Stomach (tissue), 9 donors: ENCODE results near the gene RNF141. TPM values are rescaled to one million over a fixed set of nuclear protein-coding genes. Genes with fewer than 3 reads are reported as not detected.

Experiments
- DNase-seq, 2 donors: peaks; one replicate each; pipeline versions ENCODE4 v3.0.0 to v3.0.0-alpha.2; 2013 to 2019
- H3K27ac ChIP-seq, 5 donors: fragments of 200-600 bp in 4 of 5; sonication (generic) in 4 of 5; one replicate each; pipeline ENCODE4 v1.5.1; 2013 to 2019; ENCODE audit warnings: mild to moderate bottlenecking in 1 of 5, moderate library complexity in 1 of 5
- H3K27me3 ChIP-seq, 3 donors: fragments of 200-600 bp; sonication (generic); one replicate each; pipeline ENCODE4 v1.5.1; 2017 to 2019; ENCODE audit warnings: mixed run types in 1 of 3
- H3K36me3 ChIP-seq, 4 donors: fragments of 200-600 bp; sonication (generic); 1 replicate in 3 of 4; 2 replicates in 1 of 4; pipeline ENCODE4 v1.5.1; 2016 to 2019
- H3K4me1 ChIP-seq, 4 donors: fragments of 200-600 bp; sonication (generic); one replicate each; pipeline ENCODE4 v1.5.1; 2016 to 2019
- H3K4me3 ChIP-seq, 4 donors: fragments of 200-600 bp; sonication (generic) in 3 of 4; one replicate each; pipeline ENCODE4 v1.5.1; 2016 to 2019; ENCODE audit warnings: mild to moderate bottlenecking in 1 of 4
- H3K9me3 ChIP-seq, 4 donors: fragments of 200-600 bp; sonication (generic); one replicate each; pipeline ENCODE4 v1.5.1; 2016 to 2019
- EP300 ChIP-seq: sonication (generic); formaldehyde crosslinking; IDR thresholded peaks from one replicate; pipeline ENCODE4 v1.6.1; 2017; ENCODE audit warnings: antibody characterized with exemption
- POLR2A ChIP-seq, 4 donors: fragments of 450-650 bp; IDR thresholded peaks; one replicate each; pipeline ENCODE4 v1.6.1; 2016; ENCODE audit warnings: antibody characterized with exemption in 4 of 4, control low read depth in 2 of 4, mild to moderate bottlenecking in 1 of 4, moderate library complexity in 1 of 4
- POLR2AphosphoS5 ChIP-seq, 3 donors: sonication (generic); formaldehyde crosslinking; IDR thresholded peaks; one replicate each; pipeline ENCODE4 v1.6.1; 2016; ENCODE audit warnings: antibody characterized with exemption in 3 of 3
- WGBS, 5 donors: extraction: QIAGEN DNeasy Blood & Tissue Kit in 3 of 5; methylation state at CpG; one replicate each; pipeline versions ENCODE4 v1.1.5 to v1.1.7; 2013 to 2018; 5-methylcytosine and 5-hydroxymethylcytosine counted together
- intact Hi-C: fragments of 100-400 bp; cut with DNase I; formaldehyde crosslinking; loops from one replicate; pipeline ENCODE4 v1.15.1; 2023; ENCODE audit warnings: low total_unique reads
- polyA plus RNA-seq, 3 donors: library from polyadenylated mRNA; stranded (reverse); fragments of 200-250 nt; gene quantifications; one replicate each; pipeline ENCODE4 v1.2.3, GENCODE V29; 2013
- total RNA-seq, 5 donors: library from RNA; depleted of rRNA; stranded (reverse); fragments of >200 nt; gene quantifications; one replicate each; pipeline versions ENCODE4 v1.1.0 to v1.2.3, GENCODE V29; 2014 to 2016
- TF ChIP-seq, protein P1 (sequence below), 7 experiments: fragments of 450-650 bp in 4 of 7; fragments of 200-600 bp in 3 of 7; sonication (generic) in 3 of 7; IDR thresholded peaks; one replicate each; pipeline ENCODE4 v1.5.1; 2016 to 2019; ENCODE audit warnings: antibody characterized with exemption in 7 of 7, control low read depth in 2 of 7, mild to moderate bottlenecking in 1 of 7
- donor health status: healthy with polysubstance abuse.
- donor health status: Bipolar disorder and iron deficiency.
- donor health status: healthy.

Gene RNF141
- total and polyA plus RNA-seq, 8 donors = 6.4 to 71.2 (median 19.1) TPM

DNA sequence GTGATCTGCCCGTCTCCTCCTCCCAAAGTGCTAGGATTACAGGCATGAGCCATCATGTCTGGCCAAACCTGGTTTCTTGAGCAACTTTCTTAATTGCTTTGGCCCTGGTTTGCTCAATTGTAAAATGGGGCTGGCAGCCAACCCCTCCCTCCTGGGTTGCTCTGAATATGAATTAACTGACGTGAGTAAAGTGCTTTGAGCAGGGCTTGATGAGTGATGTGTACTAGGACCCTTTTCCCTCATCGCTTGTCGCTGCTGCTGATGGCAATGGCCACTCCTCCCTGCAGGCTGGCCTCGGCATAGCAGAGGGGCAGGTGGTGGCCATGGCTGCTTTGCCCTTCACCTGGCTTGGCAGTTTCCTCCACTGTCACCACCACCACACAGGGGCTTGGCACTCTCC lies 41.5 kb downstream of the RNF141 start:
- intact Hi-C loops = no loop called here
- Histone ChIP-seq H3K27me3 (no peaks in the 10 kb centered on the region), H3K36me3 (peaks cover 16 to 94% (median 88%) of the 10 kb centered on the region in 4 donors), H3K4me3 (no peak overlapping the region), H3K4me1 (peaks cover 0 to 2% (median 0%) of the 10 kb centered on the region in 4 donors), H3K27ac (no peak overlapping the region), H3K9me3 (no peaks in the 10 kb centered on the region)
- WGBS, 5 donors = 87 to 96% (median 93%) methylated on average over 3 to 5 of the region's 5 CpGs
- DNase-seq = no peak
- TF ChIP-seq POLR2AphosphoS5 (IDR thresholded peaks at IDR 0.05) = no peak
- TF ChIP-seq, protein P1, sequence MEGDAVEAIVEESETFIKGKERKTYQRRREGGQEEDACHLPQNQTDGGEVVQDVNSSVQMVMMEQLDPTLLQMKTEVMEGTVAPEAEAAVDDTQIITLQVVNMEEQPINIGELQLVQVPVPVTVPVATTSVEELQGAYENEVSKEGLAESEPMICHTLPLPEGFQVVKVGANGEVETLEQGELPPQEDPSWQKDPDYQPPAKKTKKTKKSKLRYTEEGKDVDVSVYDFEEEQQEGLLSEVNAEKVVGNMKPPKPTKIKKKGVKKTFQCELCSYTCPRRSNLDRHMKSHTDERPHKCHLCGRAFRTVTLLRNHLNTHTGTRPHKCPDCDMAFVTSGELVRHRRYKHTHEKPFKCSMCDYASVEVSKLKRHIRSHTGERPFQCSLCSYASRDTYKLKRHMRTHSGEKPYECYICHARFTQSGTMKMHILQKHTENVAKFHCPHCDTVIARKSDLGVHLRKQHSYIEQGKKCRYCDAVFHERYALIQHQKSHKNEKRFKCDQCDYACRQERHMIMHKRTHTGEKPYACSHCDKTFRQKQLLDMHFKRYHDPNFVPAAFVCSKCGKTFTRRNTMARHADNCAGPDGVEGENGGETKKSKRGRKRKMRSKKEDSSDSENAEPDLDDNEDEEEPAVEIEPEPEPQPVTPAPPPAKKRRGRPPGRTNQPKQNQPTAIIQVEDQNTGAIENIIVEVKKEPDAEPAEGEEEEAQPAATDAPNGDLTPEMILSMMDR (IDR thresholded peaks at IDR 0.05) = no peak

DNA sequence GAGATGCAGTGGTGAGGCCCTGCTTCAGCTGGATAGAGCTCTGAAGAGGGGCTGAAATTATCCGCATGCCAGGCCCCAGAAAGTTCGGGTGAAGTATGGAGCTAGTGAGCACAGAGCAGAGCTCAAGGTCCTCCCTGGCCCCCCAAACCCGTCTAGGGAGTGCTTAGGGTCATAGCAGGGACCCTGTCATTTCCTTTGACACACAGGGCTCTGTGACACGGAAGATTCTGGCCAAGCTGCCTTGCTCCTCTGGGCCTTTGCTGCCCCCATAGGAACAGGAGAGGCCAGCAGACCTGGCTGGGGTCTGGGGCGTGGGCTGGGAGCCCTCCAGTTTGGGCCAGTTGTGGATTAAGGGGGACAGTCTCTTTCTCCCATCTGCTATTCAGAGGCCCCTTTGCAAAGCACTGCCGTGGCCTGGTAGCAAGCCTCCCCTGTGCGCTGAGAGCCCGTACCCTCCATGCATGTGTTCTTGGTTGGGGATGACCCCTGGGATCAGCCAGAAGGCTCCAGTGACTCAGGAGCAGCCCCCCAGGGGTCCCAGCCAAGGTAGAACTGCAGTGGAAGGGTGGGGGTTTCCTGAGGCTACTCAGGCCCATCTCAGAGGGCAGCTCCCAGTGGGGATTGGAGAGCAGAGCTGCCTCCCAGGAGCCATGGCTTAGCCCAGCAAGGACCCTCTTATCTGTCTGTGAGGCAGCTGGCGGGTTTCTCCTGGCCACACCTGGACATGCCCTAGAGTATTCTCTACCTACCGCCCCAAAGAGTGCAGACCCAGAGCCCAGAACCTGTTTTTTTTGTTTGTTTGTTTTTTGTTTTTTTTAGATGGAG lies 42.3 kb downstream of the RNF141 start:
- intact Hi-C loops = no loop called here
- WGBS, 5 donors = 83 to 92% (median 87%) methylated on average over 9 to 10 of the region's 10 CpGs
- H3K27ac ChIP-seq = no peak overlapping the region
- DNase-seq = no peak
- H3K27me3 ChIP-seq = no peaks in the 10 kb centered on the region
- H3K36me3 ChIP-seq = peaks cover 16 to 98% (median 92%) of the 10 kb centered on the region in 4 donors
- no peaks in the 10 kb centered on the region for H3K4me1 ChIP-seq
- no peak overlapping the region for H3K4me3 ChIP-seq
- TF ChIP-seq POLR2AphosphoS5 (IDR thresholded peaks at IDR 0.05) = no peak
- TF ChIP-seq, protein P1 (IDR thresholded peaks at IDR 0.05) = no peak
- TF ChIP-seq POLR2A (IDR thresholded peaks at IDR 0.05) = no peak
- no peaks in the 10 kb centered on the region for H3K9me3 ChIP-seq

DNA sequence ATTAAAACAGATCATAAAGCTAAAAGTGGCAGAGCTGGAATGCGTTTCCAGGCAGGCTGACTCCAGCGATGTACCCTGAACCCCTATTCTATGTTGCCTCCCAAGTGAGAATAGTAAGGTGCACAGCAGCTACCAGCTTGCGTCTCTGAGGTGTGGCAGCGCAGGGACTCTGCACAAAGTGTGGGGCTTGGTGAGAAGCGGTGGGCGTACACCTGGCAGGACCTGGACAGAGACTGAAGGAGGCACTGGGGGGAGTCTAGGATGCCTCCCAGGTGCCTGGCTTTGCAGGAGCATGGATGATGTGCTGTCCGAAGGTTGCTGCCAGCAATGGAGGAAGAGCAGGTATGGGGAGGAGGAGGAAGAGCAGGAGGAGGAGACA lies 43.0 kb downstream of the RNF141 start:
- no peaks in the 10 kb centered on the region for H3K4me1 ChIP-seq
- H3K4me3 ChIP-seq = no peak overlapping the region
- intact Hi-C loops = no loop called here
- no peak overlapping the region for H3K27ac ChIP-seq
- H3K27me3 ChIP-seq = no peaks in the 10 kb centered on the region
- H3K9me3 ChIP-seq = no peaks in the 10 kb centered on the region
- TF ChIP-seq POLR2A (IDR thresholded peaks at IDR 0.05) (no peak), EP300 (no peak), POLR2AphosphoS5 (IDR thresholded peaks at IDR 0.05) (no peak)
- TF ChIP-seq, protein P1 (IDR thresholded peaks at IDR 0.05) = no peak
- 90 to 97% (median 95%) methylated on average over 7 of the region's 7 CpGs for WGBS, 5 donors
- DNase-seq = no peak
- H3K36me3 ChIP-seq = peaks cover 16 to 98% (median 96%) of the 10 kb centered on the region in 4 donors

DNA sequence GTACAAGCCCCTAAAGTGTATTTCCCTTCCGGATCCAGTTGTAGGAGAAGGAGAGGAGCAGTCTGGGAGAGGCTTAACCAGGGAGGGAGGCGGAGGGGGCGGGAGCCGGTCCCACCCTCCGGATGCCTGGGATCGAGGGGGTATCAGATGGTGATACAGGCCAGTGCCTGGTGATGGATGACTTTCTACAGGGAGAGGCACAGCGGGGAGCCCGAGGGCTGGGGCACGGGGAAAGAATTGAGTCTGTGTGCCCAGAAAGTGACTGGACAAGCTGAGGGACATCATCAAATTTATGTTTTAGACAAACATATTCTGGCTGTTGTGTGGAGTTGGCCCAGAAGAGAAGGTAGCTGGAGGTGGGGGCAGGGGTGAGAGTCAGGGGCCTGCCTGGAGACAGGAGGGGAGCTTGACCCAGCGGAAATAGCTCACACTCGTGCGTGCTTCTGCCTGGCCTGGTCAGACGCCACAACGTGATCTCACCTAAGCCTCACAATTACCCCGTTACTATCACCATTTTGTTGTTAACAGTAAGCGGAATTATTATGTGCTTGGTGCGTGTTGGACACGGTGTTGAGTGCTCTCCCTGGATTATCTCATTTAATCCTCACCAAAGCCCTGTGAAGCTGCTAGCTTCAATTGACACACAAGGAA lies 43.5 kb downstream of the RNF141 start:
- H3K27ac ChIP-seq = peak overlapping the region in 1 of 5 donors; percentile 7
- 83 to 88% (median 87%) methylated on average over 18 of the region's 18 CpGs for WGBS, 5 donors
- intact Hi-C loops = no loop called here
- no peaks in the 10 kb centered on the region for H3K4me1 ChIP-seq
- no peaks in the 10 kb centered on the region for H3K27me3 ChIP-seq
- no peak for TF ChIP-seq POLR2A (IDR thresholded peaks at IDR 0.05)
- no peak for TF ChIP-seq EP300
- TF ChIP-seq, protein P1 (IDR thresholded peaks at IDR 0.05) = no peak
- no peak for TF ChIP-seq POLR2AphosphoS5 (IDR thresholded peaks at IDR 0.05)
- peaks cover 16 to 97% (median 96%) of the 10 kb centered on the region in 4 donors for H3K36me3 ChIP-seq
- H3K9me3 ChIP-seq = no peaks in the 10 kb centered on the region
- DNase-seq = peak in 1 of 2 donors; percentile 7
- no peak overlapping the region for H3K4me3 ChIP-seq
